Urinary bladder (tissue), 4 donors: Measurements from ENCODE around the gene POU2AF3. TPM values are rescaled to one million over a fixed set of nuclear protein-coding genes. Genes with fewer than 3 reads are reported as not detected.
"Not testable (repeated sequence)": the region's sequence is repeated elsewhere in the genome, so short reads cannot be mapped to it uniquely, and the experiment has no call there.

Experiments used
- DNase-seq: peaks from one replicate; pipeline ENCODE4 v3.0.0-alpha.2; 2015; ENCODE audit errors: extremely low spot score
- H3K27ac ChIP-seq: one replicate; pipeline ENCODE4 v1.5.1; 2013; ENCODE audit warnings: low read depth, mild to moderate bottlenecking, moderate library complexity
- H3K36me3 ChIP-seq: one replicate; pipeline ENCODE4 v1.6.1; 2013; ENCODE audit warnings: mild to moderate bottlenecking, moderate library complexity; ENCODE audit not compliant: insufficient read depth
- H3K4me1 ChIP-seq: one replicate; pipeline ENCODE4 v1.6.1; 2013; ENCODE audit warnings: mild to moderate bottlenecking, moderate library complexity; ENCODE audit not compliant: insufficient read depth
- H3K4me3 ChIP-seq: one replicate; pipeline ENCODE4 v1.5.1; 2013; ENCODE audit warnings: low read depth, low read length
- WGBS: extraction: QIAGEN DNeasy Blood & Tissue Kit; methylation state at CpG from one replicate; pipeline ENCODE4 v1.1.7; 2013; 5-methylcytosine and 5-hydroxymethylcytosine counted together
- polyA plus RNA-seq: library from polyadenylated mRNA; stranded (reverse); fragments of 200-250 nt; gene quantifications from one replicate; pipeline ENCODE4 v1.2.3, GENCODE V29; 2013
- total RNA-seq: library from RNA; depleted of rRNA; stranded (reverse); fragments of >200 nt; gene quantifications from one replicate; pipeline ENCODE4 v1.2.3, GENCODE V29; 2014
- donor health status: healthy with polysubstance abuse.
- donor health status: healthy.

POU2AF3 gene, protein sequence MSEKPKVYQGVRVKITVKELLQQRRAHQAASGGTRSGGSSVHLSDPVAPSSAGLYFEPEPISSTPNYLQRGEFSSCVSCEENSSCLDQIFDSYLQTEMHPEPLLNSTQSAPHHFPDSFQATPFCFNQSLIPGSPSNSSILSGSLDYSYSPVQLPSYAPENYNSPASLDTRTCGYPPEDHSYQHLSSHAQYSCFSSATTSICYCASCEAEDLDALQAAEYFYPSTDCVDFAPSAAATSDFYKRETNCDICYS
- 2.5 TPM for total RNA-seq
- polyA plus RNA-seq = 7.7 TPM

DNA sequence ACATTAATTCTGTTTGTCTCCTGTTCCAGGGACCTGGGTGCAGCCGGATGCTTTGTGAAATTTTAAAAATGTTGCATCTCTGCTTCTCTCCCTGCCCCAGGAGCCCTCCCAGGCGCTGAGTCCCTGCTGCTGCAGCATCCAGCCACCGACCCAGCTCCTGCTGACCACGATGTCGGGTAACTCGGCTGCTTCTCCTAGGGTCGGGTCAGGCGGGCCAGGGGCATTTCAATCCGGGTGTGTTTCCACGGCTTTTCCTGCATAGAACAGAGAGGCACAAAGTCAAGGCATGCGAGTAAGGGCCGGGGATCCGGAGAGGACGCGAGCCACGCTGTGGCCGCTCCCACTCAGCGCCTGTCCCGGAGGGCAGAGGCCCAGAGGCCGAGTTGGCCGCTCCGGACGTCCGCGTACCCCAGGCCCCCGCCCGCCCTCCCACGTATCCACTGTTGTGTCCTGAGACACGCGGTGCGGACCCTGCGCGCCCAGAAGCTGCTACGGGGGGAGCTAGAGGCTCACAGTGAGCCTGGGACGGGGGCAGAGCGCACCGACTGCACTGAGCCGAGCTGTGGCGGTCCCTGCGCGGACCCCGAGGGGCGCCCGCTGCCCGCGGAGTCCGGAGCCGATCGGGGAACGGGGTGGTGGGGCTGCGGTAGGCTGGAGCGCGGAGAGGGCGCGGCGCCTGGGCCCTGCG, at the start of gene POU2AF3:
POU2AF3 (plus strand) TSS at position 134 of the 688 bp plus-strand sequence; CDS start at position 170, 36 bp downstream.
- H3K27ac ChIP-seq = peak within 1 kb of the TSS; percentile 94
- no peak for DNase-seq
- peaks cover 2% of the 10 kb centered on the region for H3K4me1 ChIP-seq
- WGBS = 9% methylated on average over 57 of the region's 57 CpGs
- H3K4me3 ChIP-seq = peak within 1 kb of the TSS; percentile 66
- no peaks in the 10 kb centered on the region for H3K36me3 ChIP-seq

DNA sequence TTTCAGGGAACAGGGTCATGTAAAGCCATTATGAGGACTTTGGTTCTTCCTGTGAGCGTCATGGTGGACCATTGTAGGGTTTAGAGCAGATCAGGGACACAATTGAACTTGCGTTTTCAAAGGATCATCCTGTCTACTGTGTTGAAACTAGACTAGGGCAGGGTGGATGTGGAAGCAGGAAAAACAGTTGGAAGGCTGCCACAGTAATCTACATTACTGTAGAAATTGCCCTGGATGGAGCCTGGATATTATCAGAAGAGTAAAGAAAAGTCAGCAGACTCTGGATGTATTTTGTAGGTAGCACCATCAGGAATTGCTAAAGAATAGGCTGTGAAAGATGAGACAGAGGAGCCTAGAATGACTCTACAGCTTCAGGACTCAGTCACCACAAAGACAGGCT, 47.4 kb upstream of the POU2AF3 start:
- Histone ChIP-seq H3K4me1 (no peaks in the 10 kb centered on the region), H3K27ac (no peak overlapping the region), H3K36me3 (no peaks in the 10 kb centered on the region), H3K4me3 (no peak overlapping the region)
- no peak for DNase-seq
- 50% methylated on average over 2 of the region's 2 CpGs for WGBS

DNA sequence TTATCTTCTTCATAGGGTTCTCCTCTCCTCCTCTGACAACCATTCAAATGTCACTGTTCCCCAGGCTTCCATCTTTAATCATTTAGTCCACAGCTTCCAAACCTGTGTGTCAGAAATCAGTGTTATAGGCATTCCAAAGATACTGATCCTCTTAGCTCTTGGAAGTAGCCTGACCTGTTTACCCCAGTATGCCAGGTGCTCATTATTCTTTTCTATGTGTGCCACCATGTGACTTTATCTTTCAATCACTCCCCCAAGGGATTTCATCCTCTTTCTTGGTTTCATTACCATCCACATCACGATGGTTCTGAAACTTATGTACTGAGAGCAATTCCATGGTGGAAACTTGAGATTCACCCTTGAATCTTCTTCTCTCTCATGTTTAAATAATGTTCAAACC, 45.2 kb upstream of the POU2AF3 start:
- no peaks in the 10 kb centered on the region for H3K4me1 ChIP-seq
- 80% methylated on average over 1 of the region's 1 CpG for WGBS
- H3K36me3 ChIP-seq = no peaks in the 10 kb centered on the region
- H3K4me3 ChIP-seq = no peak overlapping the region
- H3K27ac ChIP-seq = no peak overlapping the region
- no peak for DNase-seq

DNA sequence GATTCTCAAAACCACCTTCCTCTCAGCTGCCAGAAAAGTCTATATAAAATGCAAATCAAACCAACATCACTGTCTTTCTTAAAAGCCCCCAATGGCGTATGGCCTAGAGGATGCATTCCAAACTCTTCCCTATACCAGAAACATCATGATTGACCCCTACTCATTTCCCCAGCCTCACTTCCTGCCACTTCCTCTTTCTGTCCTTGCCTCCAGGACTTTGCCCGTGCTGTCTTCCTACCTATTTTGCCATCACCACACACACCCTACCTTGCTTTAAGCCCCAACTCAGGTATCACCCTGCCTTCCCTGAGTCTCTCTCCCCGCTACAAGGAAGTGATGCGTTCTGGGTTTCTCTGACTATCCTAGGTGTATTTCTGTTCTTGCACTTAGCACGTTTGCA, 44.7 kb upstream of the POU2AF3 start:
- DNase-seq = no peak
- Histone ChIP-seq H3K36me3 (no peaks in the 10 kb centered on the region), H3K27ac (no peak overlapping the region), H3K4me1 (no peaks in the 10 kb centered on the region), H3K4me3 (no peak overlapping the region)
- WGBS = 82% methylated on average over 5 of the region's 5 CpGs

DNA sequence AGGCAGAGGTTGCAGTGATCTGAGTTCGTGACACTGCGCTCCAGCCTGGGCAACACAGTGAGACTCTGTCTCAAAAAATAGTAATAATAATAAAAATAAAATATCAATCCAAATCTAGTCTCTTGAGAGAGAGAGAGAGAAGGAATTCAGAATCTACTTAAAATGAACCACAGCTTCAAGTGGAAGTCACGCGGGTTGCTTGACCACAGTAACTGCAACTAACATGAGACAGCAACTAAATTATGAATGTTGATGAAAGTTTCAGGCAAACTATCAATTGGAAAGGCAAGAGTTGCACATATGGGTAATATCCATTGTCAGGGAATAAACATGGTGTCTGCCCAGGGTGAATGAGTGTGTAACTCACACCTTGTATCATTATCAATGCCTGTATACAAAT, 40.3 kb upstream of the POU2AF3 start:
- H3K4me3 ChIP-seq = no peak overlapping the region
- WGBS = 87% methylated on average over 4 of the region's 4 CpGs
- no peak for DNase-seq

GRCh38 chr11:111259896-111260295, 38.5 kb upstream of the POU2AF3 start:
- H3K4me1 ChIP-seq = no peaks in the 10 kb centered on the region
- H3K4me3 ChIP-seq = no peak overlapping the region
- no peaks in the 10 kb centered on the region for H3K36me3 ChIP-seq
- no peak for DNase-seq
- WGBS = 93% methylated on average over 4 of the region's 4 CpGs
- H3K27ac ChIP-seq = no peak overlapping the region

More for the DNA sequence above, 40.3 kb upstream of the POU2AF3 start:
- Histone ChIP-seq H3K27ac (no peak overlapping the region), H3K4me1 (no peaks in the 10 kb centered on the region), H3K36me3 (no peaks in the 10 kb centered on the region)

DNA sequence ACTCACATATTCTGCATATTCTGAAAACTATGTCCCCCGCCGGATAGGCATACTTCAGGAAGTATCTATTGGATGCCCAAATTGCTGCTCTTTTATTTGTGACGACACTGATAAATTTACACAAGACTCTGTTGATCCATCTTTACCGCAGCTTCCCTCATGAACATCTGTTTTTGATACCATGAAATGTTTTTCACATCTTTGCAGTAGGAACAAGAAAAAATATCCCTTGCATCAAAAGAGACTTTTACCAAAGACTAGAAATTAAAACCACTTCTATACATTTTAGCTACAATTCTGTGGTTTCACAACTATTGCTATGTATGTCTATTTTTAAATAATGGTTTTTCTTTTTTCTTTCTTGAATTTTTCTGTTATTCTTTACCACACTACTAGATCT, 37.5 kb upstream of the POU2AF3 start:
- WGBS = 79% methylated on average over 4 of the region's 4 CpGs
- H3K27ac ChIP-seq = no peak overlapping the region
- H3K4me3 ChIP-seq = no peak overlapping the region
- H3K36me3 ChIP-seq = no peaks in the 10 kb centered on the region
- DNase-seq = no peak
- H3K4me1 ChIP-seq = no peaks in the 10 kb centered on the region

- H3K36me3 ChIP-seq = no peaks in the 10 kb centered on the region
- 85% methylated on average over 1 of the region's 1 CpG for WGBS
- no peak for DNase-seq
- no peak overlapping the region for H3K27ac ChIP-seq
- no peak overlapping the region for H3K4me3 ChIP-seq
- H3K4me1 ChIP-seq = no peaks in the 10 kb centered on the region
Measured at GRCh38 chr11:111264646-111265045, 33.7 kb upstream of the POU2AF3 start.

GRCh38 chr11:111265421-111265820, 32.9 kb upstream of the POU2AF3 start:
- WGBS = 91% methylated on average over 2 of the region's 2 CpGs
- DNase-seq = no peak
- H3K4me3 ChIP-seq = no peak overlapping the region
- no peaks in the 10 kb centered on the region for H3K4me1 ChIP-seq
- H3K27ac ChIP-seq = no peak overlapping the region
- no peaks in the 10 kb centered on the region for H3K36me3 ChIP-seq

DNA sequence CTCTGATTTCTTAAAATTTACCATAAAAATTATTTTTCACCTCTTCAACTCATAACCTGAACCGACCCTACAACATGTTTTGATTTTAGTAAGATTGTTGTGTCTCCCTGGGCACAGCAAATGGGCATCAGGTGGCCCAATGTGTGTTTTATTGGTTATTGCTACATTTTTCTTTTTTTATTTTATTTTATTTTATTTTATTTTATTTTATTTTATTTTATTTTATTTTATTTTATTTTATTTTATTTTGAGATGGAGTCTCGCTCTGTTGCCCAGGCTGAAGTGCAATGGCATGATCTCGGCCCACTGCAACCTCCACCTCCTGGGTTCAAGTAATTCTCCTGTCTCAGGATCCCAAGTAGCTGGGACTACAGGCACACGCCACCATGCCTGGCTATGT, 30.0 kb upstream of the POU2AF3 start:
- not testable (repeated sequence) for H3K27ac ChIP-seq, H3K4me3 ChIP-seq, H3K36me3 ChIP-seq, H3K4me1 ChIP-seq, DNase-seq
- WGBS = 64% methylated on average over 4 of the region's 4 CpGs

DNA sequence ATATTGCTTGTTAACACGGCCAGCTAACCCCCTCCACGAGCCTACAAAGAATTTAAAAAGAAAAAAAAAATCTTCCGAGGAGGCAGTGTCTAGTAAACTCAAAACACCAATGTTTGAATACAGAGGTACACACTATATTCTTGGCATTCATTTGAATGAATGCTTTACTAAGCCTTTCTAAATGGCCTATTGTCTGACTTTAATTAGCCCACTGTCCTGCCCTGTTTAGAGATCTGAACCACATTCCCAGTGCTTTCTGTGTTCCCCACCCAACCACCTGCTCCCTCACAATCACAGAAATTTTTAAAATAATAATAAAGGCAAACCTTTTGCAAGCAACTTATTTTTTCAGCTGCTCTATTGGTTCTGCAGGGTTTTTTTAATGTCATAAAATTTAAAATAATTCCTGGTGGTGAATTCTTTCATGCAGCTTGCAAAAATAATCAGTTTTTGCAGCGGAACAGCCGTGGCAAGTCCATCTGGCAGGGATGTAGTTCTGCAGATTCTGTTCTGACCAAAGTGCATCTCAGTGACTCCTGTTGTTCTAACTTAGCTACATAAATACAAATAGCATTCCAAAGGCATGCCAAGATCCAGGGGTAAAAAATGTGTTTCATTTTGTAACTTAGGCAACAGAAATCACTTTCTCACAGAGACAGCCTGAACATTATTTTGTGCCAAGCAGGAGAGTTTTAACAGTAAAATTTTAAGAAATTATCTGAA, 29.0 kb upstream of the POU2AF3 start:
- no peaks in the 10 kb centered on the region for H3K36me3 ChIP-seq
- no peaks in the 10 kb centered on the region for H3K4me1 ChIP-seq
- no peak overlapping the region for H3K27ac ChIP-seq
- H3K4me3 ChIP-seq = no peak overlapping the region
- DNase-seq = no peak
- 64% methylated on average over 5 of the region's 5 CpGs for WGBS

DNA sequence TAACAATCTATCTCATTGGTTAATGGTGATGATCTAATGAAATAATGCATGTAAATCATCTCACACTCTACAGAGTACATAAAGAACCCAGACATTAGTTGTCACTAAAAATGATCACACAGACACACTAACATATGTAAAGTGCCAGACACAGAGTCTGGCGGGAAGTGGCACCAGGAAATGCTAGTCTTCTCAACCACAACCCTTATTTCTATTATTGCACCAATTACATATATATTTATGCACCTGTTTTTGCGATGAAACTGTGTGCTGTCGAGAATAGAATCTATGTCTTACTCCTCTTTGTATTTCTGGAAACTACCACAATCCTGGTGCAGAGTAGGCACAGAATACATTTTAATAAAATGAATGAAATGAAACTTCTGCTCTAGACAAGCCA, 25.9 kb upstream of the POU2AF3 start:
- Histone ChIP-seq H3K27ac (no peak overlapping the region), H3K4me1 (no peaks in the 10 kb centered on the region), H3K36me3 (no peaks in the 10 kb centered on the region), H3K4me3 (no peak overlapping the region)
- 86% methylated on average over 3 of the region's 3 CpGs for WGBS
- DNase-seq = no peak

GRCh38 chr11:111282562-111283075, 15.7 kb upstream of the POU2AF3 start:
- DNase-seq = no peak
- Histone ChIP-seq H3K36me3 (no peaks in the 10 kb centered on the region), H3K4me3 (no peak overlapping the region), H3K4me1 (no peaks in the 10 kb centered on the region), H3K27ac (no peak overlapping the region)
- 67% methylated on average over 3 of the region's 3 CpGs for WGBS
